Measurements from ENCODE around the gene ACOT8. TPM values are rescaled to one million over a fixed set of nuclear protein-coding genes. Genes with fewer than 3 reads are reported as not detected.
"Not testable (repeated sequence)": the region's sequence is repeated elsewhere in the genome, so short reads cannot be mapped to it uniquely, and the experiment has no call there.

Gene ACOT8
- total RNA-seq, 2 donors from 2014 or later: 27.9 to 34.3 TPM

DNA sequence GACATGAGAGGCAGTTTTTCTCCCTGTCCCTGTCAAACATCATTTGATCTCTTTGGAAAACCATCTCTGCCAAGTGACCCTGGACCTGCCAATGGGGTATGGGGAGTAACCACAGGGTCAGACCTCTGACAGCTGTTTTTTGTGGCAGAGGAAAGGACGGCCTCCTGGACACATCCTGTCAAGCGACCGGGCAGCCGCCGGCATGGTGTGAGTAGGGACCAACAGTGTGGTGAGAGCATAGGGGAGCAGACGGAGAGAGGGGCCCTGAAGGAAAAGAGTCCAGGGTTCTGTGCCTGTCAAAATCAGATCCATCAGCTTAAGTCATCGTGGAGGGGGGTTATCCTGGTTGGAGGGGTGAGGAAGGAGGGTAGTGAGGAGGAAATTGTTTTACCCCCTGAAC lies 55.3 kb downstream of the ACOT8 start:
- peaks cover 4 to 14% of the 10 kb centered on the region in 2 donors for H3K36me3 Mint-ChIP-seq (ENCODE audit: insufficient read depth in 2 of 2)
- DNase-seq (no peak), ATAC-seq (replicated peaks in 1 of 2) (no peak)
- no peak overlapping the region for H3K4me3 Mint-ChIP-seq
- peaks cover 17% of the 10 kb centered on the region for H3K4me1 Mint-ChIP-seq (ENCODE audit: low read depth)
- H3K9me3 Mint-ChIP-seq: no peaks in the 10 kb centered on the region
- no peaks in the 10 kb centered on the region for H3K27me3 Mint-ChIP-seq (ENCODE audit: low read depth)
- no peak overlapping the region for H3K27ac Mint-ChIP-seq

DNA sequence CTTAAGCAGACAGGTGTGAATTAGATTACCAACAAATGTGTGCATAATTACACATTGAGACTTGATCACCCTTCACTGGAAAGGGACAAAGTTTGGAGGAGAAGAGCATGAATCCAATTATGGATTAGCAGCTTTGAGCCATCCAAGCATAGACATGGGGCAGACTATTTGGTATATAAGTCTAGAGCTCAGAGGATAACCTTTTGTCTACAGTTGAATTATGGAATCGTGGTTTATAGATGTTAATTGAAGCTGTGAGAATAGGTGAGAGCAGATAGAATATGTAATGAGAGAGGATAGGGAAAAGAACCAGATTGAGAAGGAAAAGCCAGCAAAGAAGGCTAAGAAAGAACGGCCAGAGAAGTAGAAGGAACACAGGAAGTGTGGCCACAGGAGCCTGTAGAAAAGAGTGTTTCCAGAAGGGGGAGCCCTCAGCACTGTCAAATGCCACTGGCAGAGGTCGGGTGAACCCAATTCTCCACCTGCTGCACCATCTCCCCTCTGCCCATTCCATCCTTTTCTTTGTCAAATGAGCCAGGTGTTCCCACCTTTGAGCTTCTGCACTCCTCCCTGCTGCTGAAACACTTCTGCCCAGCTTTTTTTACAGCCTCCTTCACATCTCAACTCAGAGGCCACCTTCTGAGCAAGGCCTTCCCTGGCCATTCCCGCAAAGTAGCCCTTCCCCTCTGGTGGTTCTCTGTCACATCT lies 58.1 kb downstream of the ACOT8 start:
- DNase-seq (peak; percentile 69 to 72), ATAC-seq (replicated peaks in 1 of 2) (peak; percentile 87)
- no peak overlapping the region for H3K4me3 Mint-ChIP-seq
- peaks cover 6 to 26% of the 10 kb centered on the region in 2 donors for H3K36me3 Mint-ChIP-seq (ENCODE audit: insufficient read depth in 2 of 2)
- H3K4me1 Mint-ChIP-seq (ENCODE audit: low read depth): peaks cover 29% of the 10 kb centered on the region
- H3K27me3 Mint-ChIP-seq (ENCODE audit: low read depth): no peaks in the 10 kb centered on the region
- no peaks in the 10 kb centered on the region for H3K9me3 Mint-ChIP-seq
- peak overlapping the region; percentile 43 for H3K27ac Mint-ChIP-seq

DNA sequence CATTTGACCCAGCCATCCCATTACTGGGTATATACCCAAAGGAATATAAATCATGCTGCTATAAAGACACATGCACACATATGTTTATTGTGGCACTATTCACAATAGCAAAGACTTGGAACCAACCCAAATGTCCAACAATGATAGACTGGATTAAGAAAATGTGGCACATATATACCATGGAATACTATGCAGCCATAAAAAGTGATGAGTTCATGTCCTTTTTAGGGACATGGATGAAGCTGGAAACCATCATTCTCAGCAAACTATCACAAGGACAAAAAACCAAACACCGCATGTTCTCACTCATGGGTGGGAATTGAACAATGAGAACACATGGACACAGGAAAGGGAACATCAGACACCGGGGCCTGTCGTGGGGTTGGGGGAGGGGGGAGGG lies 59.2 kb downstream of the ACOT8 start:
- not testable (repeated sequence) for DNase-seq; ATAC-seq (replicated peaks in 1 of 2); H3K9me3 Mint-ChIP-seq; H3K27ac Mint-ChIP-seq; H3K27me3 Mint-ChIP-seq (ENCODE audit: low read depth); H3K4me3 Mint-ChIP-seq
- Mint-ChIP-seq H3K4me1 (ENCODE audit: low read depth) (peaks cover 33% of the 10 kb centered on the region), H3K36me3 (ENCODE audit: insufficient read depth in 2 of 2) (peaks cover 6 to 22% of the 10 kb centered on the region in 2 donors)

DNA sequence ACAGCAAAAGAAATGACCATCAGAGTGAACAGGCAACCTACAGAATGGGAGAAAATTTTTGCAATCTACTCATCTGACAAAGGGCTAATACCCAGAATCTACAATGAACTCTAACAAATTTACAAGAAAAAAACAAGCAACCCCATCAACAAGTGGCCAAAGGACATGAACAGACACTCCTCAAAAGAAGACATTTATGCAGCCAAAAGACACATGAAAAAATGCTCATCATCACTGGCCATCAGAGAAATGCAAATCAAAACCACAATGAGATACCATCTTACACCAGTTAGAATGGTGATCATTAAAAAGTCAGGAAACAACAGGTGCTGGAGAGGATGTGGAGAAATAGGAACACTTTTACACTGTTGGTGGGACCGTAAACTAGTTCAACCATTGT lies 59.7 kb downstream of the ACOT8 start:
- not testable (repeated sequence) for ATAC-seq (replicated peaks in 1 of 2); H3K27ac Mint-ChIP-seq; H3K9me3 Mint-ChIP-seq; H3K4me3 Mint-ChIP-seq; DNase-seq; H3K27me3 Mint-ChIP-seq (ENCODE audit: low read depth)
- Mint-ChIP-seq H3K4me1 (ENCODE audit: low read depth) (peaks cover 37% of the 10 kb centered on the region), H3K36me3 (ENCODE audit: insufficient read depth in 2 of 2) (peaks cover 6 to 22% of the 10 kb centered on the region in 2 donors)

DNA sequence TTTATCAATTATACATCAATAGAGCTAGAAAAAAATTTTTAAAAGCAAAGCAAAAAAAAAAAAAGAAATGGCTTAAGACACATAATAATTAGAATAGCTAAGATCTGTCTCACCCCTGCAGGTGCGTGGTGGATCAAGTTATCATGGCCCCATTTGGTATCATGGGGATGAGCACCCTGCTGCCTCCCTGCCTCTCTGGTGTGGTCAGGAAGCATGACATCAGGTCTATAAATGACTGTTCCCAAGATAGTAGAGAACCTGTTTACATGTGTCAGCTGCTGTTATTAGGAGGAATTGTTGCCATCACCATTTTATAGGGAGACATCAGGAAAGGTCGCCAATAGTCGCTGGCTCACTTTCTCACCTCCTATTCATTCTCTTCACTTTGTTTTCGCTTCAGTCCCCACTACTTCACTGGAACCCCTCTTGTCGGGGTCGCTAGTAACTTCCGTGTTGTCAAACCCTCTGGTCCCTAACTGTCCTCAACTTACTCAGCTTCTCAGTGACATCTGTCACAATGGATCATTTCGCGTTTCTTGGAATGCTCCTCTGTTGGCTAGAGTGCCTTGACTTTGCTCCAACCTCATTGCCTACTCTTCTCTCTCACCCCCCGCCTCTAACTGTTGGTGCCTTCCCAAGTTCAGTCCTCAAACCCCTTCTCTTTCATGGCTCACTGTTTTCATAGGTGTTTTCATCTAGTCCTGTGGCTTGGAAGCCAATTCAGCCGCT lies 60.7 kb downstream of the ACOT8 start:
- DNase-seq: no peak
- Mint-ChIP-seq H3K27me3 (ENCODE audit: low read depth) (no peaks in the 10 kb centered on the region), H3K4me1 (ENCODE audit: low read depth) (peaks cover 41% of the 10 kb centered on the region), H3K9me3 (no peaks in the 10 kb centered on the region), H3K4me3 (no peak overlapping the region), H3K27ac (no peak overlapping the region), H3K36me3 (ENCODE audit: insufficient read depth in 2 of 2) (peaks cover 6 to 22% of the 10 kb centered on the region in 2 donors)
- no peak for ATAC-seq (replicated peaks in 1 of 2)

DNA sequence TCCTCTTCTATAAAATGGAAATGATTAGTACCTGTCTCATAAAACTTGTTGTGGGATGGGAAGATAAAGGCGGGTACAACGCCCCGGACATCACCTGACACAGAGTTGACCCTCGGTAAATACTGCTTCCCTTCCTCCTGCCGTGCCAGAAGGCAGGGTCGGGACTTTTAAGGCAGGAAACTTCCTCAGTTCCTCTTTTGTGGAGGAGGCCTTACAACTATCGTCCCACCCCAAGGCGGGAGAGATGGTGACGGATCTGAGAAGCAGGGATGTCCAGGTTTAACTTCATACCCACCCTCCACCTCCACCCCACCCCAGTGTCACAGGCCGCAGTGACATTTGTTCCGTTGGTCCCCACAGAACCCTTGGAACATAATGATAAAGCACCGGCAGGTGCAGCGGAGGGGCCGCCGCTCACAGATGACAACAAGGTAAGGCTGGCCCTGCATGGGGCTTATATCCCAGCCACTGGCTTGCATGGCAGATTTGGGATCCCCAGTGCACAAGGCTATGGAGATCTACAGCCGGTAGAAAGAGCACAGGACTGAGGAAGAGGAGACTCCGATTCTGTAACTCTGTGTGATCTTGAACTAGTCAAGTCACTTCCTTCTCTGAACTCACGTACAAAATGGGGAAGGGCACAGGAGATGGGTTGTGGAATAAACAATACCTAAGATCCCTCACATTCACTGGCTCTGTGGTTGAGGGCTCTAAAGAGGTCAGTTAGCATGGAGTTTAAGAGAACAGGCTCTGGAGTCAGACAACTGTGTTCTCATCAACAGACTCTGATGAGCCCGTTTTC lies 64.7 kb downstream of the ACOT8 start:
- peak overlapping the region; percentile 80 to 91 for H3K4me3 Mint-ChIP-seq
- H3K36me3 Mint-ChIP-seq (ENCODE audit: insufficient read depth in 2 of 2): peaks cover 6 to 21% of the 10 kb centered on the region in 2 donors
- no peaks in the 10 kb centered on the region for H3K9me3 Mint-ChIP-seq

More for the DNA sequence above, 64.7 kb downstream of the ACOT8 start:
- DNase-seq: no peak
- Mint-ChIP-seq H3K4me1 (ENCODE audit: low read depth) (peaks cover 29% of the 10 kb centered on the region), H3K27me3 (ENCODE audit: low read depth) (no peaks in the 10 kb centered on the region), H3K27ac (peak overlapping the region; percentile 81)
- no peak for ATAC-seq (replicated peaks in 1 of 2)

Other genes starting within 250 kb of the ACOT8 start
- not detected for gene WFDC10A, start 227.7 kb downstream of the ACOT8 start, total RNA-seq
- gene WFDC9, start 226.1 kb downstream of the ACOT8 start, total RNA-seq: not detected
- not detected for gene WFDC11, start 187.2 kb downstream of the ACOT8 start, total RNA-seq
- gene WFDC13, start 155.4 kb downstream of the ACOT8 start, total RNA-seq: not detected
- not detected for gene WFDC10B, start 152.4 kb downstream of the ACOT8 start, total RNA-seq
- not detected for gene SPINT4, start 135.0 kb downstream of the ACOT8 start, total RNA-seq
- under 1 TPM in 1 of 2 donors, not detected in 1; 0.67 TPM for gene WFDC3, start 65.5 kb downstream of the ACOT8 start, total RNA-seq
- gene DNTTIP1, start 65.4 kb downstream of the ACOT8 start, total RNA-seq: 10 to 100 TPM; 35.0 to 36.3 TPM
- 100 to 1,000 TPM; 171 to 197 TPM for gene UBE2C, start 44.7 kb downstream of the ACOT8 start, total RNA-seq
- gene TNNC2, start 30.1 kb downstream of the ACOT8 start, total RNA-seq: under 1 TPM in 1 of 2 donors, not detected in 1; 0.49 TPM
- 1 to 10 TPM; 1.8 to 2.4 TPM for gene SNX21, start 23.6 kb downstream of the ACOT8 start, total RNA-seq
- gene ZSWIM3, start 222 bp upstream of the ACOT8 start, total RNA-seq: 1 to 10 TPM; 6.5 to 6.7 TPM
- 10 to 100 TPM; 11.4 to 13.9 TPM for gene ZSWIM1, start 23.8 kb upstream of the ACOT8 start, total RNA-seq
- under 1 TPM; 0.46 to 0.90 TPM for gene SPATA25, start 30.2 kb upstream of the ACOT8 start, total RNA-seq
- 1 to 10 TPM; 2.1 to 3.2 TPM for gene NEURL2, start 33.8 kb upstream of the ACOT8 start, total RNA-seq
- gene CTSA, start 33.9 kb upstream of the ACOT8 start, total RNA-seq: 10 to 100 TPM; 37.0 to 59.1 TPM
- gene PLTP, start 54.8 kb upstream of the ACOT8 start, total RNA-seq: 10 to 100 TPM in 1 of 2 donors, 1 to 10 TPM in 1; 8.9 to 18.0 TPM
- gene PCIF1, start 77.3 kb upstream of the ACOT8 start, total RNA-seq: 10 to 100 TPM; 38.7 to 42.0 TPM
- gene ZNF335, start 114.8 kb upstream of the ACOT8 start, total RNA-seq: 10 to 100 TPM; 28.4 to 29.8 TPM
- gene MMP9, start 151.5 kb upstream of the ACOT8 start, total RNA-seq: under 1 TPM in 1 of 2 donors, not detected in 1; 0.14 TPM
- 1 to 10 TPM; 1.2 to 3.2 TPM for gene SLC12A5, start 171.8 kb upstream of the ACOT8 start, total RNA-seq
- gene NCOA5, start 232.6 kb upstream of the ACOT8 start, total RNA-seq: 10 to 100 TPM; 18.2 to 19.2 TPM

All from activated T-cell treated with anti-CD3 and anti-CD28 coated beads, Interleukin-2, amount 50 U/mL, for 72 hours (primary cell).